AG09309 (cell line): ENCODE data around the gene STX11.

ENCODE experiments used
- DNase-seq: peaks from one replicate; pipeline ENCODE4 v3.0.0-alpha.2; 2010; ENCODE audit warnings: low read depth
- H3K4me3 ChIP-seq: 2 replicates; pipeline ENCODE4 v1.5.1; 2011; ENCODE audit warnings: mild to moderate bottlenecking, low read depth, low read length, moderate library complexity; ENCODE audit not compliant: control insufficient read depth
- CTCF ChIP-seq: IDR thresholded peaks from 2 replicates; pipeline ENCODE4 v1.5.1; 2011; ENCODE audit warnings: mild to moderate bottlenecking, low read depth, low read length, inconsistent platforms; ENCODE audit not compliant: insufficient read depth, control insufficient read depth; ENCODE audit errors: missing control alignments

Gene STX11

GRCh38 chr6:144113366-144113765 lies 37.0 kb upstream of the STX11 start:
- no peak for DNase-seq
- no peak for TF ChIP-seq CTCF
- no peak overlapping the region for H3K4me3 ChIP-seq

GRCh38 chr6:144115219-144115618 lies 35.1 kb upstream of the STX11 start:
- TF ChIP-seq CTCF, result no peak
- no peak for DNase-seq
- no peak overlapping the region for H3K4me3 ChIP-seq

- no peak for DNase-seq
- TF ChIP-seq CTCF, result no peak
- no peak overlapping the region for H3K4me3 ChIP-seq
These were observed 30.9 kb upstream of the STX11 start for GRCh38 chr6:144119376-144119775.

GRCh38 chr6:144122861-144123260 lies 27.5 kb upstream of the STX11 start:
- no peak for TF ChIP-seq CTCF
- no peak overlapping the region for H3K4me3 ChIP-seq
- no peak for DNase-seq

GRCh38 chr6:144123421-144123820 lies 26.9 kb upstream of the STX11 start:
- DNase-seq, result no peak
- no peak for TF ChIP-seq CTCF
- H3K4me3 ChIP-seq, result no peak overlapping the region

GRCh38 chr6:144123836-144124235 lies 26.5 kb upstream of the STX11 start:
- no peak for DNase-seq
- no peak overlapping the region for H3K4me3 ChIP-seq
- TF ChIP-seq CTCF, result no peak

- no peak for TF ChIP-seq CTCF
- DNase-seq, result no peak
These were observed 23.2 kb upstream of the STX11 start for GRCh38 chr6:144127097-144127496.

More at GRCh38 chr6:144127097-144127496, 23.2 kb upstream of the STX11 start:
- no peak overlapping the region for H3K4me3 ChIP-seq
